PC-3 (cell line): ENCODE data around the gene CD99.

ENCODE experiments used
- EZH2 ChIP-seq: fragments of 300-600 bp; sonication (generic); IDR thresholded peaks from one replicate; pipeline ENCODE4 v1.6.1; 2017; ENCODE audit warnings: antibody characterized with exemption, mild to moderate bottlenecking, low read length; ENCODE audit not compliant: unreplicated experiment
- TF ChIP-seq, protein P1 (sequence below): fragments of 300-600 bp; sonication (generic); conservative IDR thresholded peaks from 2 replicates; pipeline ENCODE4 v1.5.1; 2017; ENCODE audit warnings: antibody characterized with exemption, low read depth, mild to moderate bottlenecking, low read length

DNA sequence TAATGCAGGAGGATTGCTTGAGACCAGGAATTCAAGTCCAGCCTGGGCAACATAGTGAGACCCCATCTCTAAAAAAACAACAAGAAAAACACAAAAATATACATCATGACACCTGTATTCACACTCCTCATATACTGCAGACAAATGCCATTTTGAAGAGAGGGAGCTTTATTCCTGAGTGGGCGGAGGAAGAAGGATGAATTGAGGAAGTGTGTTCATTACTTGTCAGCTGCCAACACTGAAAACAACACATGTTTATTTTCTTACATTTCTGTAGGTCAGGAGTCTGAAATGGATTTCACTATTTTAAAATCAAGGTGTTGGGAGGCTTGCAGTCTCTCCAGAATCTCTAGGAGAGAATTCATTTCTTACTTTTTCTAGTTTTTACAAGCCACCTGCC is 47.2 kb upstream of the CD99 start:
- TF ChIP-seq, protein P1, sequence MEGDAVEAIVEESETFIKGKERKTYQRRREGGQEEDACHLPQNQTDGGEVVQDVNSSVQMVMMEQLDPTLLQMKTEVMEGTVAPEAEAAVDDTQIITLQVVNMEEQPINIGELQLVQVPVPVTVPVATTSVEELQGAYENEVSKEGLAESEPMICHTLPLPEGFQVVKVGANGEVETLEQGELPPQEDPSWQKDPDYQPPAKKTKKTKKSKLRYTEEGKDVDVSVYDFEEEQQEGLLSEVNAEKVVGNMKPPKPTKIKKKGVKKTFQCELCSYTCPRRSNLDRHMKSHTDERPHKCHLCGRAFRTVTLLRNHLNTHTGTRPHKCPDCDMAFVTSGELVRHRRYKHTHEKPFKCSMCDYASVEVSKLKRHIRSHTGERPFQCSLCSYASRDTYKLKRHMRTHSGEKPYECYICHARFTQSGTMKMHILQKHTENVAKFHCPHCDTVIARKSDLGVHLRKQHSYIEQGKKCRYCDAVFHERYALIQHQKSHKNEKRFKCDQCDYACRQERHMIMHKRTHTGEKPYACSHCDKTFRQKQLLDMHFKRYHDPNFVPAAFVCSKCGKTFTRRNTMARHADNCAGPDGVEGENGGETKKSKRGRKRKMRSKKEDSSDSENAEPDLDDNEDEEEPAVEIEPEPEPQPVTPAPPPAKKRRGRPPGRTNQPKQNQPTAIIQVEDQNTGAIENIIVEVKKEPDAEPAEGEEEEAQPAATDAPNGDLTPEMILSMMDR = no peak
- TF ChIP-seq EZH2 = no peak
